Middle frontal gyrus (tissue), 1 donor: ENCODE results near the gene KRTAP4-3.
"Not testable (repeated sequence)": the region's sequence is repeated elsewhere in the genome, so short reads cannot be mapped to it uniquely, and the experiment has no call there.

Experiments
- DNase-seq: peaks from one replicate; pipeline ENCODE4 v3.0.0-alpha.2; 2015; ENCODE audit warnings: low spot score; ENCODE audit errors: extremely low spot score

KRTAP4-3 gene

DNA sequence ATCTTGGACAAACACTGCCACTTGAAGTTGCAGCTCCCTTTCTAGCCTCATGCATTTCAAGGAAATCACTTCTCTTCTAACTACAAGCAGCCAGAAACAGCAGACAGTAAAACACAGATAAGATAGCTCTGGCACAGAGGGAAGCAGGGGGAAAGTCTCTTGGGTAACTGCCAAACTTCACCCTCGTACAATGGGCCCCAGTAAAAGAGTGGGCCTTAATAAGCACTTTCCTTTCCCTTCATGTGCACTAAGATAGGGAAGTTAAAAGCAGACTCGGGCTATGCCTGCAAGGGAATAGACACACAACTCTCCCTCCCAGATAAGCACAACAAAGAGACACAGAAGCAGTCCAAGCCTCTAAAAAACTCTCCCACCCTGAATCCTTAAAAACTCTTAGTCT lies 14.2 kb downstream of the KRTAP4-3 start:
- no peak for DNase-seq

GRCh38 chr17:41151525-41151924 lies 16.5 kb downstream of the KRTAP4-3 start:
- no peak for DNase-seq

GRCh38 chr17:41150026-41150425 lies 18.0 kb downstream of the KRTAP4-3 start:
- no peak for DNase-seq

- DNase-seq, result no peak
Measured at GRCh38 chr17:41149652-41149985, 18.4 kb downstream of the KRTAP4-3 start, which contains the start of gene KRTAP4-5. Gene KRTAP4-5, minus strand, starts transcription at chr17:41149825. Its CDS starts 58 bp downstream, at chr17:41149767.

GRCh38 chr17:41148971-41149651 lies 18.9 kb downstream of the KRTAP4-3 start:
- not testable (repeated sequence) for DNase-seq

GRCh38 chr17:41147531-41148204 lies 20.4 kb downstream of the KRTAP4-3 start:
- no peak for DNase-seq

DNA sequence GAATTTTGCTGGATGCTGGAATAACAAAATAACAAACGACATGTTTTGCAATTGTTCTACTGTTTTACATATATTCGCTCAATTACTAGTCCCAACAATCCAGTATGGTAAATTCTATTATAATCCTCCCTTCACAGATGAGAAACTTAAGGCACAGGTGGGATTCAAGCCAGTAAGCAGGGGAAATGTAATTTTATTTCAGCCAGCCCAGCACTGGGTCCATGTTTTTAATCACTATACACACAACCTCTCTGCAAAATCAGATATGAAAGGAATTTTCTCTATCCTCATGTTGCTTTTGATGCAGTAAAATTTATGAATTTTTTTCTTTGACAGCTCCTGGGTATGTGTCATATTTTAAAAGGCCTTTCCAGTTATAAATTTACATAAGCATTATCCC lies 22.8 kb downstream of the KRTAP4-3 start:
- no peak for DNase-seq

DNA sequence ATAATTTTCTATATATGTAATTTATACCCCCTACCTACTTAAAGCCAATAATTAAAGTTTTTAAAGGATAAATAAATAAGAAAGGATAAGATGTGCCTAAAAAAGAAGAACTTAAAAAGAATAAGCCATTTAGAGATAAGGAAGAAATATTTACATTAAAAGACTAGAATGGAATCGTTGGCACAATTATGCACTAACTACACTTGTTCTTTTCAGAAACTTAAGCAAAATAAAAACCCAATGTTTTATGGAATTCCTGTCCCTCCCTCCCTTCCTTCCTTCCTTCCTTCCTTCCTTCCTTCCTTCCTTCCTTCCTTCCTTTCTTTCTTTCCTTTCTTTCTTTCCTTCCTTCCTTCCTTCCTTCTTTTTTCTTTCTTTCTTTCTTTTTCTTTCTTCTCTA lies 23.2 kb downstream of the KRTAP4-3 start:
- no peak for DNase-seq

GRCh38 chr17:41141361-41141760 lies 26.7 kb downstream of the KRTAP4-3 start:
- no peak for DNase-seq

GRCh38 chr17:41140360-41141131 lies 27.5 kb downstream of the KRTAP4-3 start, which contains the start of gene KRTAP4-6:
Gene KRTAP4-6, minus strand, starts transcription at chr17:41140544. Its CDS starts 57 bp downstream, at chr17:41140487.
- DNase-seq, result no peak

DNA sequence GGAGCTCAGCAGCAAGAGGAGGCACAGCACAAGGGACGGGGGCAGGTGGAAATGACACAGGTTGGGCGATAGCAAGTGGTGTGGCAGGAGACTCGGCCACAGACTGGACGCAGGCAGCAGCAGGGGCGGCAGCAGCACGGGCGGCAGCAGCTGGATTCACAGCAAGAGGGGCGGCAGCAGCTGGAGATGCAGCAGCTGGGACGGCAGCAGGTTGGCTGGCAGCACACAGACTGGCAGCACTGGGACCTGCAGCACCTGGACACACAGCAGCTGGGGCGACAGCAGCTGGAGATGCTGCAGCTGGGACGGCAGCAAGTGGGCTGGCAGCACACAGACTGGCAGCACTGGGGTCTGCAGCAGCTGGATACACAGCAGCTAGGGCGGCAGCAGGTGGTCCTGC lies 28.2 kb downstream of the KRTAP4-3 start:
- DNase-seq, result not testable (repeated sequence)

DNA sequence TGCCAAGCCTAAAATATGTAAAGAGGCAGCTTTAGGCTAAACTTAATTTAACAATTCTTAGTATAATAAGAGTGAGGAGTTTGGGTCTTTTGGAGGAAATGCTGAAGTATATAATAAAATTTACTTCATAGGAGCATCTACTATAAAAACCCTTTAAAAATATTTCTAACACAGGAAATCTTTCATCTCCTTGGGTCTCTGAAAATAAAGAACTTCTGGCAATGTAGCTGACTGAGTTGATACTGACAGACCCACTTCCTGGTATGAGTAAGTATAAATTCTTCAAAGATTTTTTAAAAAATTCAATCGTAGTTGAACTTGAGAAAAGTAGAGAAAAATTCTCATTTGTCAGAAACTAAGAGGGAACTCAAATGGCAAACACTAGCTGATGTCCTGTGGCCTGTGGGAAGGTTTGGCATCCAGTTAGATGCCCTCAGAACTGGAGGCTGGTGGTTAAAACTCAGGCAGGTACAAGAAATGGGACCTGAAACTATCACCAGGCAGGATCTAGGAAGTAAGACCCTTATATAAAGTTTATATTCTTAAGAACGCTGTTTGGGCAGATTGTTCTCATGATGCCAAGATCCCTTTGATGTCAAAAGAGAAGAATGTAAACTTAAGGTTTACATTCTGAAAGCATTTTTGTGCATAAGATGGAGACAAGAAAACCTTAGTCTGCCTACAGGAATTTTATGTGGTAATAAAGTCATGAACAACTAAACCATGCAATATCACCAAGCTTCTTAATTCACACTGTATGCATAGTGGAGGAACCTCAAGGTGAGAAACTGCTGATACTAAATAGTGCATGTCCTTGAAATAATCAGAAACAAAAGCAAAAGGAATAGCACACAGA lies 33.9 kb downstream of the KRTAP4-3 start:
- no peak for DNase-seq

- DNase-seq, result no peak
Measured at GRCh38 chr17:41131979-41132378, 36.0 kb downstream of the KRTAP4-3 start.

- DNase-seq, result no peak
Measured at GRCh38 chr17:41127371-41127770, 40.6 kb downstream of the KRTAP4-3 start.

DNA sequence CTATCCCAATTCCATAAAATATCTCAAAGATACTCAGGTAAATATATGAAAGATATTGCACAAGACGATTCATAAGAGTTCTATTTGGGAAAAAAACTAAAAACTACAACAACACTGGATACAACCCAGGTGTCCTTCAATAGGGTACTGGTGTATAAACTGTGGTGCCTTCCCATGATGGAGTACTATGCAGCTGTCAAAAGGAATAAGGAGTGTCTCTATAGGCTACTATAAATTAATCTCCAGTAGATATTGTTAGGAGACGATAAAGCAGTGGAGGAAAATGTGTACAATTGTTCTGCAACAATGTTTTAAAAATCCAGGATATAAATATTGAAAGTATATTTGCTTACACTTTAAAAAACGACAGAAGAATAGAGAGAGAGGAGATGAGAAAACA lies 41.6 kb downstream of the KRTAP4-3 start:
- no peak for DNase-seq

DNA sequence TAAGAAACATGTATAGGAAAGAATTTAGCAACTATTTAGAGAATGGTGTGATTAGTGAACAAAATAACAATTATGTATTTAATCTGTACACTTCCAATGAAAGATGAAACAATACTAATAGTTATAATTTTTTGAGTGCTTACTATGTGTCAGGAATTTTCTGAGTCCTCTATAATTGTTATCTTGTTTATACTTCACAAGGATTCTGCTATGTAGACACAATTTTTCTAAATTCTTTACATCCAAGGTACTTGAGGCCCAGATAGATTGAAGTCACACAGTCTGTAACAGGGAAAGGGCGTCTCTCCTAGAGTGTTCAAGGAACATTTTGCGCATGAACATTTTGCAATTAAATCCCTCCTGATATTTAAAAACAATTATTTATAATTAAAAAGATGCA lies 43.0 kb downstream of the KRTAP4-3 start:
- DNase-seq, result no peak

- DNase-seq, result not testable (repeated sequence)
Measured at GRCh38 chr17:41123991-41124371, 44.0 kb downstream of the KRTAP4-3 start, which contains the start of gene KRTAP4-12. Gene KRTAP4-12, minus strand, starts transcription at chr17:41124182. Its CDS starts 60 bp downstream, at chr17:41124122.

DNA sequence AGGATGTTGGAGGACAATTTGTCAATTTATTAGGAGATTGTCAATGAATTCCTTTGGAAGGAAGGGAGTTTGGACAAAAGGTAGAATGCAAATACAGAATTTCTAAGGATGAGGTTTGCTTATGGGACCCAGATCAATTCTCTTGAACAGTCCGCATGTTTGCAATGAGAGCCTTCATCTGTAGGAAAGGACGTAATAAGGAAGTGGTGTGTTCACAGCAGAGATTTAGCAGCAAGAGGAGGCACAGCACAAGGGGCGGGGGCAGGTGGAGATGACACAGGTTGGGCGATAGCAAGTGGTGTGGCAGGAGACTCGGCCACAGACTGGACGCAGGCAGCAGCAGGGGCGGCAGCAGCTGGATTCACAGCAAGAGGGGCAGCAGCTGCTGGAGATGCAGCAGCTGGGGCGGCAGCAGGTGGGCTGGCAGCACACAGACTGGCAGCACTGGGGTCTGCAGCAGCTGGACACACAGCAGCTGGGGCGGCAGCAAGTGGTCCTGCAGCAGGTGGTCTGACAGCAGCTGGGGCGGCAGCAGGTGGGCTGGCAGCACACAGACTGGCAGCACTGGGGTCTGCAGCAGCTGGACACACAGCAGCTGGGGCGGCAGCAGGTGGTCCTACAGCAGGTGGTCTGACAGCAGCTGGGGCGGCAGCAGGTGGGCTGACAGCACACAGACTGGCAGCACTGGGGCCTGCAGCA lies 44.6 kb downstream of the KRTAP4-3 start:
- not testable (repeated sequence) for DNase-seq

GRCh38 chr17:41121742-41122141 lies 46.3 kb downstream of the KRTAP4-3 start:
- DNase-seq, result no peak
